Left ventricle myocardium inferior (tissue), 1 donor: ENCODE results near the gene LGALS1. TPM values are rescaled to one million over a fixed set of nuclear protein-coding genes. Genes with fewer than 3 reads are reported as not detected.
"Not testable (repeated sequence)": the region's sequence is repeated elsewhere in the genome, so short reads cannot be mapped to it uniquely, and the experiment has no call there.

Experiments used
- DNase-seq: peaks from one replicate; pipeline ENCODE4 v3.0.0-alpha.2; 2020
- H3K27ac ChIP-seq: fragments of 200-600 bp; replicated peaks from 2 replicates; pipeline ENCODE4 v1.8.0; 2021
- H3K27me3 ChIP-seq: fragments of 200-600 bp; 2 replicates; pipeline ENCODE4 v1.8.0; 2021; ENCODE audit warnings: low read depth
- H3K36me3 ChIP-seq: fragments of 200-600 bp; 2 replicates; pipeline ENCODE4 v1.8.0; 2021
- H3K4me1 ChIP-seq: fragments of 200-600 bp; 2 replicates; pipeline ENCODE4 v1.8.0; 2021
- H3K4me3 ChIP-seq: fragments of 200-600 bp; 2 replicates; pipeline ENCODE4 v1.8.0; 2021; ENCODE audit warnings: mild to moderate bottlenecking, moderate library complexity
- H3K9me3 ChIP-seq: fragments of 200-600 bp; replicated peaks from 2 replicates; pipeline ENCODE4 v1.8.0; 2021
- intact Hi-C: fragments of 100-400 bp; cut with micrococcal nuclease; formaldehyde crosslinking; loops from one replicate; pipeline ENCODE4 v1.11.0; 2022
- total RNA-seq: library from RNA; stranded (reverse); fragmentation: NEBNext Ultra II Directional; extraction: Animal tissue kit (Norgen Biotek cat#: 25700); gene quantifications from one replicate; pipeline ENCODE4 v1.2.1, GENCODE V29; 2021
- TF ChIP-seq, protein P1 (sequence below): fragments of 200-600 bp; IDR thresholded peaks from 2 replicates; pipeline ENCODE4 v1.8.0; 2021; ENCODE audit warnings: antibody characterized with exemption, mild to moderate bottlenecking, borderline replicate concordance
- donor health status: DM: no; HTN: yes; CAD: no; lungs with severe emphysema.

LGALS1 gene
- total RNA-seq, 1 donor from 2014 or later = 843 TPM

DNA sequence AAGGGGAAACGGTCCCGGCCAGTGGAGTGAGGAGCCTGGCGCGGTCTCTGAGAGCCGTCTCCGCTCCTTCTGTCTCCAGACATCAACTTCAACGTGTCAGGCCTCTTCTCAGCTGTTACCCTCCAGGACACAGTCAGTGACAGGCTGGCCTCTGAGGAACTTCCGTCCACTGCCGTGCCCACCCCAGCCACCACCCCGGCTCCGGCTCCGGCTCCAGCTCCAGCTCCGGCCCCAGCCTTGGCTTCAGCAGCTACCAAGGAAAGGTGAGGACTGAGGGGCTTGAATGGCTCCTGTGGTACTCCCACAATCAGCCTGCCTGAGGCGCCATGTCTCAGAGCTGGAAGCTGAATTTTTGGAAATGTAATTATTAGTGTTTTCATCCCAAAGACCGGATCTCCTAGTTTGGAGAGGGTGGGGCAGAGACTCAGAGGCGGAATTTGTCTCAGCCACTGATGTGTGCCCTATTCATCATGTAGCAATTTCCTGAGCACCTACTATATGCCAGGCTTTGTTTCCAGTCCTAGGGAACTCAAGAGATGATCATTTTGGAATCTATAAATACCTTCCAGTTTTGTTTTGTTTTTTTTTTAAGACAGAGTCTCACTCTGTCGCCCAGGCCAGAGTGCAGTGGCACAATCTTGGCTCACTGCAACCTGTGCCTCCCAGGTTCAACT lies 24.8 kb upstream of the LGALS1 start:
- no peak overlapping the region for H3K27ac ChIP-seq
- no peak for DNase-seq
- no peaks in the 10 kb centered on the region for H3K27me3 ChIP-seq
- no peaks in the 10 kb centered on the region for H3K9me3 ChIP-seq
- no peak overlapping the region for H3K4me3 ChIP-seq
- no peaks in the 10 kb centered on the region for H3K36me3 ChIP-seq
- intact Hi-C loops = no loop called here
- no peaks in the 10 kb centered on the region for H3K4me1 ChIP-seq
- TF ChIP-seq, protein P1, sequence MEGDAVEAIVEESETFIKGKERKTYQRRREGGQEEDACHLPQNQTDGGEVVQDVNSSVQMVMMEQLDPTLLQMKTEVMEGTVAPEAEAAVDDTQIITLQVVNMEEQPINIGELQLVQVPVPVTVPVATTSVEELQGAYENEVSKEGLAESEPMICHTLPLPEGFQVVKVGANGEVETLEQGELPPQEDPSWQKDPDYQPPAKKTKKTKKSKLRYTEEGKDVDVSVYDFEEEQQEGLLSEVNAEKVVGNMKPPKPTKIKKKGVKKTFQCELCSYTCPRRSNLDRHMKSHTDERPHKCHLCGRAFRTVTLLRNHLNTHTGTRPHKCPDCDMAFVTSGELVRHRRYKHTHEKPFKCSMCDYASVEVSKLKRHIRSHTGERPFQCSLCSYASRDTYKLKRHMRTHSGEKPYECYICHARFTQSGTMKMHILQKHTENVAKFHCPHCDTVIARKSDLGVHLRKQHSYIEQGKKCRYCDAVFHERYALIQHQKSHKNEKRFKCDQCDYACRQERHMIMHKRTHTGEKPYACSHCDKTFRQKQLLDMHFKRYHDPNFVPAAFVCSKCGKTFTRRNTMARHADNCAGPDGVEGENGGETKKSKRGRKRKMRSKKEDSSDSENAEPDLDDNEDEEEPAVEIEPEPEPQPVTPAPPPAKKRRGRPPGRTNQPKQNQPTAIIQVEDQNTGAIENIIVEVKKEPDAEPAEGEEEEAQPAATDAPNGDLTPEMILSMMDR = no peak

DNA sequence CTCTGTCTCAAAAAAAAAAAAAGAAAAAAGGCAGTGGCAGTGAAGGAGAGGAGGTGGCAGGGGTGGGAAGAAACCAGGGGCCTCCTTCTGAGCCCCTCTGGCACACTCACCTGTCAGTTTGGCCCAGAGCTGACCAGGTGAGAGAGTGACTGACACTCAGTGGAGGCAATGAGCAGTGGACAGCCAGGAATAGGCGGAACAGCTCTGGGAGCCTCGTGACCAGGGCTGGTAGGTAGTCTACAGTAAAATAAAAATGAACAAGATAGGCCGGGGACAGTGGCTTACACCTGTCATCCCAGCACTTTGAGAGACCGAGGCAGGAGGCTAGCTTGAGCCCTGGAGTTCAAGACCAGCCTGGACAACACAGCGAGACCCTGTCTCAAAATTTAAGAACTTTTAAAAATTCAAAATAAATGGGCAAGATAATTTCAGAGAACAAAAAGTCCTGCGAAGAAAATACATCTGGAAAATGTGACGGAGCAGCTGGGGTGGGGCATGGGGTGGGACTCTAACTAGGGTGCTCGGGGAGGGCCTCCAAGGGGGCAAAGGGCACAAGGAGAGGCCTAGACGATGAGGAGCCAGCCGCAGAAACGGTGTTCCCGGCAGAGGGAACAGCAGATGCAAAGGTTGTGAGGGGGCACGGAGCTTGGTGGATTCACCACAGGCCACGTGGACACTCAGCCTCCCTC lies 20.7 kb upstream of the LGALS1 start:
- H3K9me3 ChIP-seq = no peaks in the 10 kb centered on the region
- peak overlapping the region; percentile 50 for H3K27ac ChIP-seq
- intact Hi-C loops = no loop called here
- H3K4me1 ChIP-seq = peaks cover 17% of the 10 kb centered on the region
- H3K27me3 ChIP-seq = no peaks in the 10 kb centered on the region
- no peak overlapping the region for H3K4me3 ChIP-seq
- no peaks in the 10 kb centered on the region for H3K36me3 ChIP-seq
- TF ChIP-seq, protein P1 = no peak
- DNase-seq = no peak

DNA sequence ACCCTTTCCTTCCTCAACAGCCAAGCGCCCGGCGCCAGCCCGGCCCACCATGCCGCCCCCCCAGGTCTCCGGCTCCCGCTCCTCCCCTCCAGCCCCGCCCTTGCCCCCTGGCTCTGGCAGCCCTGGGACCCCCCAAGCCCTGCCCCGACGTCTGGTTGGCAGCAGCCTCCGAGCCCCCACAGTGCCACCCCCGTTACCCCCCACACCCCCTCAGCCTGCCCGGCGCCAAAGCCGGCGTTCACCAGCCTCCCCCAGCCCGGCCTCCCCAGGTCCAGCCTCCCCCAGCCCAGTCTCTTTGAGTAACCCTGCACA lies 20.2 kb upstream of the LGALS1 start:
- DNase-seq = no peak
- peak overlapping the region; percentile 50 for H3K27ac ChIP-seq
- TF ChIP-seq, protein P1 = no peak
- H3K27me3 ChIP-seq = no peaks in the 10 kb centered on the region
- peaks cover 22% of the 10 kb centered on the region for H3K4me1 ChIP-seq
- H3K36me3 ChIP-seq = no peaks in the 10 kb centered on the region
- H3K9me3 ChIP-seq = no peaks in the 10 kb centered on the region
- intact Hi-C loops = no loop called here
- H3K4me3 ChIP-seq = no peak overlapping the region

DNA sequence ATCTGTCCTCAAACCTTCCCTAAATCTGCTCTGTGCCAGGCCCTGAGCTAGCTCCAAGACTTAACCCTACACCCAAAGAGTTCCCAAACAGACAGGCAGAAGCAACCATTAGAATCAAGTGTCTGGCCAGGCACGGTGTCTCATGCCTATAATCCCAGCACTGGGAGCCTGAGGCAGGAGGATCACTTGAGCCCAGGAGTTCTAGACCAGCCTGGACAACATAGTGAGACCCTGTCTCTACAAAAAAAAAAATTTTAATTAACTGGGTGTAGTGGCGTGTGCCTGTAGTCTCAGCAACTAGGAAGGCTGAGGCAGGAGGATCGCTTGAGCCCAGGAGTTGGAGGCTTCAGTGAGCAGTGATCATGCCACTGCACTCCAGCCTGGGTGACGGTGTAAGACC lies 18.9 kb upstream of the LGALS1 start:
- Histone ChIP-seq H3K4me1 (peaks cover 35% of the 10 kb centered on the region), H3K27ac (peak overlapping the region; percentile 50)
- H3K36me3 ChIP-seq, intact Hi-C loops, H3K9me3 ChIP-seq, H3K27me3 ChIP-seq, H3K4me3 ChIP-seq, DNase-seq: not testable (repeated sequence)

DNA sequence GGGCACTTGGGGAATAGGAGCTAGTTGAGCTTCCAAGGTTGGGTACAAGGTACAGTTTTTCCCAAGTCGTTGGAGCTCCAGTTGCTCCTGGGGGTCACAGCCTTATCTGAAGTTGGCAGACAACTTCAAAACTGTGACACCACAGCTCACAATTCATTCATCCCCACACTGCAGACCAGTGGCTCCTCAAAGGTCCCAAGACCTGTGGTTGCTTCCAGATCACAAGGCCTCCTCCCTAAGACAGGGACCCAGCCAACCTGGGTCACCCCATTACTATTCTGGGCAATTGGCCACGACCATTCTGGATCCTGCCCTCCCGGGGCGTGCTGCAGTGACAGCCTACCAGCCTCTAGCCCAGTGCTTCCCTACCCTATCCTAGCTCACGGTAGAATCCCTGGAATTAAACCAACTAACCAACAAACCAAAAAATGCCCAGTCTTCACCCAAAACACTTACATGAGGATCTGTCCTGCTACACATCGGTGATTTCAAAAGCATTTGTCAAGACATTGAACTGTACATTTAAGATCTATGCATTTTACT lies 17.8 kb upstream of the LGALS1 start:
- no peak for DNase-seq
- Histone ChIP-seq H3K4me3 (peak overlapping the region; percentile 74), H3K27ac (peak overlapping the region; percentile 86), H3K27me3 (no peaks in the 10 kb centered on the region), H3K36me3 (no peaks in the 10 kb centered on the region), H3K9me3 (no peaks in the 10 kb centered on the region), H3K4me1 (peaks cover 45% of the 10 kb centered on the region)
- TF ChIP-seq, protein P1 = no peak
- intact Hi-C loops = no loop called here
